ENCODE results near the gene BTBD19.

DNA sequence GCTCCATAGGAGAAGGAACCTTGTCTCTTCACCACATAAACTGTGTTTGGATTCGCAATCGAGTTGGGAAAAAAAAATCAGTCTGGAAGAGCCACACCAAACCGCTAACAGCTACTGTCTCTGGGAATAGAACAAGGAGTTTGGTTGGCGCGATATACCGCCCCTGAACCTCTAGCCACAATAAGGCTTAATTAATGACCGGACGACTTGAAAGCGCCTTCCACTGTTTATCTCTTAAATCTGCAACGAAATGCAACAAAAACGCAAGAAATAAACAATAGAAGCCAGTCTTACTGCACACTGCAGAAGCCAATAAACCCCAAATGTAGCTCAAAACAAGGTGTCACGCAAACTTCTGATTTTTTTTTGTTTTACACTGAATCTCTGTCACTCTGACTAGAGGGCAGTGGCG, 10.9 kb downstream of the BTBD19 start:
- TF ChIP-seq, protein P1, sequence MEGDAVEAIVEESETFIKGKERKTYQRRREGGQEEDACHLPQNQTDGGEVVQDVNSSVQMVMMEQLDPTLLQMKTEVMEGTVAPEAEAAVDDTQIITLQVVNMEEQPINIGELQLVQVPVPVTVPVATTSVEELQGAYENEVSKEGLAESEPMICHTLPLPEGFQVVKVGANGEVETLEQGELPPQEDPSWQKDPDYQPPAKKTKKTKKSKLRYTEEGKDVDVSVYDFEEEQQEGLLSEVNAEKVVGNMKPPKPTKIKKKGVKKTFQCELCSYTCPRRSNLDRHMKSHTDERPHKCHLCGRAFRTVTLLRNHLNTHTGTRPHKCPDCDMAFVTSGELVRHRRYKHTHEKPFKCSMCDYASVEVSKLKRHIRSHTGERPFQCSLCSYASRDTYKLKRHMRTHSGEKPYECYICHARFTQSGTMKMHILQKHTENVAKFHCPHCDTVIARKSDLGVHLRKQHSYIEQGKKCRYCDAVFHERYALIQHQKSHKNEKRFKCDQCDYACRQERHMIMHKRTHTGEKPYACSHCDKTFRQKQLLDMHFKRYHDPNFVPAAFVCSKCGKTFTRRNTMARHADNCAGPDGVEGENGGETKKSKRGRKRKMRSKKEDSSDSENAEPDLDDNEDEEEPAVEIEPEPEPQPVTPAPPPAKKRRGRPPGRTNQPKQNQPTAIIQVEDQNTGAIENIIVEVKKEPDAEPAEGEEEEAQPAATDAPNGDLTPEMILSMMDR (IDR thresholded peaks at IDR 0.05): no peak
- TF ChIP-seq POLR2A (IDR thresholded peaks at IDR 0.05) (no peak), EP300 (IDR thresholded peaks at IDR 0.05) (no peak)
